SJCRH30 (cell line): Measurements from ENCODE around the gene ERVH48-1. TPM values are rescaled to one million over a fixed set of nuclear protein-coding genes. Genes with fewer than 3 reads are reported as not detected.
"Not testable (repeated sequence)": the region's sequence is repeated elsewhere in the genome, so short reads cannot be mapped to it uniquely, and the experiment has no call there.

Source experiments
- DNase-seq, 2 experiments: peaks; one replicate each; pipeline ENCODE4 v3.0.0-alpha.2; 2015 to 2020
- H3K27ac ChIP-seq: fragments of 250-450 bp; sonication (Bioruptor Pico); 2 replicates; pipeline ENCODE4 v1.5.1; 2020; ENCODE audit warnings: mild to moderate bottlenecking, moderate library complexity
- H3K27me3 ChIP-seq: fragments of 250-450 bp; sonication (Bioruptor Pico); 2 replicates; pipeline ENCODE4 v1.5.1; 2020; ENCODE audit warnings: mild to moderate bottlenecking, moderate library complexity
- H3K36me3 ChIP-seq: fragments of 250-450 bp; sonication (Bioruptor Pico); 2 replicates; pipeline ENCODE4 v1.5.1; 2020; ENCODE audit warnings: mild to moderate bottlenecking, moderate library complexity
- H3K4me1 ChIP-seq: fragments of 250-450 bp; sonication (Bioruptor Pico); 2 replicates; pipeline ENCODE4 v1.5.1; 2020; ENCODE audit warnings: mild to moderate bottlenecking, moderate library complexity
- H3K4me3 ChIP-seq: fragments of 250-450 bp; sonication (Bioruptor Pico); 2 replicates; pipeline ENCODE4 v1.5.1; 2020; ENCODE audit warnings: mild to moderate bottlenecking, moderate library complexity
- H3K9me3 ChIP-seq: fragments of 250-450 bp; sonication (Bioruptor Pico); replicated peaks from 2 replicates; pipeline ENCODE4 v1.5.1; 2020; ENCODE audit warnings: mild to moderate bottlenecking, moderate library complexity
- total RNA-seq: library from RNA; depleted of rRNA; stranded (reverse); fragments of >200 nt; shearing (Covaris generic); gene quantifications from 2 replicates; pipeline ENCODE4 v1.2.3, GENCODE V29; 2014

ERVH48-1 gene
- total RNA-seq, 1 experiment from 2014 or later, result not detected

- H3K27ac ChIP-seq, result no peak overlapping the region
- H3K4me3 ChIP-seq, result no peak overlapping the region
- H3K4me1 ChIP-seq, result no peaks in the 10 kb centered on the region
- DNase-seq, result no peak
- H3K9me3 ChIP-seq, result no peaks in the 10 kb centered on the region
- no peaks in the 10 kb centered on the region for H3K27me3 ChIP-seq
- no peaks in the 10 kb centered on the region for H3K36me3 ChIP-seq
Measured at GRCh38 chr21:42956824-42957630, 31.6 kb upstream of the ERVH48-1 start.

GRCh38 chr21:42951193-42951592, 25.8 kb upstream of the ERVH48-1 start:
- H3K4me1 ChIP-seq, H3K36me3 ChIP-seq, H3K4me3 ChIP-seq, H3K27me3 ChIP-seq, DNase-seq, H3K27ac ChIP-seq, H3K9me3 ChIP-seq: not testable (repeated sequence)

- H3K36me3 ChIP-seq, H3K4me3 ChIP-seq, H3K9me3 ChIP-seq, DNase-seq, H3K27ac ChIP-seq, H3K4me1 ChIP-seq, H3K27me3 ChIP-seq: not testable (repeated sequence)
Measured at GRCh38 chr21:42949094-42949755, 23.8 kb upstream of the ERVH48-1 start.

- no peak for DNase-seq
- no peaks in the 10 kb centered on the region for H3K36me3 ChIP-seq
- H3K27me3 ChIP-seq, result no peaks in the 10 kb centered on the region
- peaks cover 5% of the 10 kb centered on the region for H3K4me1 ChIP-seq
- no peak overlapping the region for H3K27ac ChIP-seq
- no peaks in the 10 kb centered on the region for H3K9me3 ChIP-seq
- H3K4me3 ChIP-seq, result no peak overlapping the region
Measured at GRCh38 chr21:42942244-42942643, 16.8 kb upstream of the ERVH48-1 start.

- no peak for DNase-seq
- Histone ChIP-seq H3K4me3 (no peak overlapping the region), H3K27me3 (no peaks in the 10 kb centered on the region), H3K27ac (no peak overlapping the region), H3K36me3 (no peaks in the 10 kb centered on the region), H3K4me1 (peaks cover 5% of the 10 kb centered on the region), H3K9me3 (no peaks in the 10 kb centered on the region)
Measured at GRCh38 chr21:42941696-42942085, 16.3 kb upstream of the ERVH48-1 start.

- no peaks in the 10 kb centered on the region for H3K27me3 ChIP-seq
- no peaks in the 10 kb centered on the region for H3K36me3 ChIP-seq
- DNase-seq, result peak; percentile 75 to 86
- H3K27ac ChIP-seq, result peak overlapping the region; percentile 51
- H3K4me1 ChIP-seq, result peaks cover 5% of the 10 kb centered on the region
- H3K4me3 ChIP-seq, result peak overlapping the region; percentile 35
- H3K9me3 ChIP-seq, result no peaks in the 10 kb centered on the region
Measured at GRCh38 chr21:42939582-42940413, 14.4 kb upstream of the ERVH48-1 start.

GRCh38 chr21:42938606-42938995, 13.2 kb upstream of the ERVH48-1 start:
- DNase-seq, H3K27me3 ChIP-seq, H3K9me3 ChIP-seq, H3K4me3 ChIP-seq, H3K4me1 ChIP-seq, H3K36me3 ChIP-seq, H3K27ac ChIP-seq: not testable (repeated sequence)

- Histone ChIP-seq H3K9me3 (no peaks in the 10 kb centered on the region), H3K27me3 (no peaks in the 10 kb centered on the region), H3K4me3 (no peak overlapping the region), H3K36me3 (no peaks in the 10 kb centered on the region), H3K4me1 (peaks cover 5% of the 10 kb centered on the region), H3K27ac (no peak overlapping the region)
- DNase-seq, result no peak
Measured at GRCh38 chr21:42937960-42938605, 12.7 kb upstream of the ERVH48-1 start.

- DNase-seq, H3K36me3 ChIP-seq, H3K27me3 ChIP-seq, H3K4me3 ChIP-seq, H3K27ac ChIP-seq, H3K4me1 ChIP-seq, H3K9me3 ChIP-seq: not testable (repeated sequence)
Measured at GRCh38 chr21:42937034-42937940, 11.9 kb upstream of the ERVH48-1 start.

GRCh38 chr21:42936360-42936759, 10.9 kb upstream of the ERVH48-1 start:
- H3K4me1 ChIP-seq, H3K27me3 ChIP-seq, H3K4me3 ChIP-seq, H3K27ac ChIP-seq, H3K9me3 ChIP-seq, H3K36me3 ChIP-seq, DNase-seq: not testable (repeated sequence)

- H3K9me3 ChIP-seq, H3K27me3 ChIP-seq, H3K4me3 ChIP-seq, H3K4me1 ChIP-seq, H3K36me3 ChIP-seq, H3K27ac ChIP-seq, DNase-seq: not testable (repeated sequence)
Measured at GRCh38 chr21:42933973-42934372, 8.5 kb upstream of the ERVH48-1 start.

GRCh38 chr21:42933137-42933970, 7.9 kb upstream of the ERVH48-1 start:
- DNase-seq, H3K4me3 ChIP-seq, H3K27me3 ChIP-seq, H3K27ac ChIP-seq, H3K9me3 ChIP-seq, H3K4me1 ChIP-seq, H3K36me3 ChIP-seq: not testable (repeated sequence)

GRCh38 chr21:42932378-42933136, 7.1 kb upstream of the ERVH48-1 start:
- not testable (repeated sequence) for H3K9me3 ChIP-seq, H3K27ac ChIP-seq, H3K36me3 ChIP-seq, H3K4me1 ChIP-seq, H3K4me3 ChIP-seq, DNase-seq, H3K27me3 ChIP-seq
